Heart left ventricle (tissue), 16 donors: Measurements from ENCODE around the gene PTGES3L. TPM values are rescaled to one million over a fixed set of nuclear protein-coding genes. Genes with fewer than 3 reads are reported as not detected.

ENCODE experiments used
- ATAC-seq, 4 donors: fragments of 200-7000 bp; cut with Tn5 transposase; one replicate each; pipeline ENCODE4 v1.9.1; 2020 to 2022; ENCODE audit warnings: moderate library complexity in 4 of 4, mild to moderate bottlenecking in 3 of 4, moderate number of reproducible peaks in 1 of 4
- DNase-seq, 5 donors: peaks; one replicate each; pipeline ENCODE4 v3.0.0-alpha.2; 2020
- H3K27ac ChIP-seq, 12 donors: fragments of 200-600 bp; sonication (generic) in 4 of 12; one replicate each; pipeline versions ENCODE4 v1.5.0 to v1.8.0; 2016 to 2022; ENCODE audit warnings: mild to moderate bottlenecking in 2 of 12
- H3K27me3 ChIP-seq, 9 donors: fragments of 200-600 bp; sonication (generic) in 2 of 9; one replicate each; pipeline versions ENCODE4 v1.5.1 to v1.8.0; 2016 to 2022; ENCODE audit warnings: mild to moderate bottlenecking in 3 of 9
- H3K36me3 ChIP-seq, 9 donors: fragments of 200-600 bp; sonication (generic) in 2 of 9; one replicate each; pipeline versions ENCODE4 v1.5.0 to v1.8.0; 2018 to 2022; ENCODE audit warnings: mild to moderate bottlenecking in 2 of 9
- H3K4me1 ChIP-seq, 12 donors: fragments of 200-600 bp; sonication (generic) in 4 of 12; one replicate each; pipeline versions ENCODE4 v1.5.0 to v1.8.0; 2016 to 2022; ENCODE audit warnings: mild to moderate bottlenecking in 3 of 12
- H3K4me3 ChIP-seq, 12 donors: fragments of 200-600 bp; sonication (generic) in 4 of 12; one replicate each; pipeline versions ENCODE4 v1.5.0 to v1.8.0; 2017 to 2022; ENCODE audit warnings: mild to moderate bottlenecking in 9 of 12, moderate library complexity in 4 of 12
- H3K9me3 ChIP-seq, 12 donors: fragments of 200-600 bp; sonication (generic) in 4 of 12; one replicate each; pipeline versions ENCODE4 v1.5.0 to v1.8.0; 2016 to 2022; ENCODE audit warnings: mild to moderate bottlenecking in 1 of 12
- POLR2A ChIP-seq, 2 donors: fragments of 450-650 bp; IDR thresholded peaks; one replicate each; pipeline ENCODE4 v1.6.1; 2017; ENCODE audit warnings: antibody characterized with exemption in 2 of 2, mild to moderate bottlenecking in 2 of 2, moderate library complexity in 2 of 2
- WGBS, 4 donors: extraction: QIAGEN DNeasy Blood & Tissue Kit in 2 of 4; methylation state at CpG; one replicate each; pipeline versions ENCODE4 v1.1.5 to v1.1.7; 2013 to 2018; 5-methylcytosine and 5-hydroxymethylcytosine counted together
- intact Hi-C, 10 donors: fragments of 100-400 bp; cut with DNase I; formaldehyde crosslinking; loops; one replicate each; pipeline versions ENCODE4 v1.11.1 to v1.14.2; 2022
- polyA plus RNA-seq, 2 donors: library from polyadenylated mRNA; stranded (reverse); fragments of 200-250 nt; gene quantifications; one replicate each; pipeline ENCODE4 v1.2.3, GENCODE V29; 2013
- total RNA-seq, 9 donors: library from RNA; depleted of rRNA in 2 of 9; stranded (reverse); fragments of >200 nt in 2 of 9; fragmentation: NEBNext Ultra II Directional in 3 of 9; extraction: Animal tissue kit (Norgen Biotek cat#: 25700) in 3 of 9; gene quantifications; one replicate each; pipeline versions ENCODE4 v1.1.0 to v1.2.4, GENCODE V29; 2016 to 2023
- TF ChIP-seq, protein P1 (sequence below), 12 donors: fragments of 200-600 bp; sonication (generic) in 4 of 12; IDR thresholded peaks; one replicate each; pipeline versions ENCODE4 v1.5.0 to v1.8.0; 2018 to 2022; ENCODE audit warnings: antibody characterized with exemption in 12 of 12, mild to moderate bottlenecking in 5 of 12
- donor health status: ischemic (EF 13 %, LVEDD 7.1; RV severe dilation, severe dysfunction).
- donor health status: healthy with polysubstance abuse.
- donor health status: DM: no; HTN: yes; CAD: no.
- donor health status: DM: no; HTN: no; CAD: no.
- donor health status: ischemic (EF 25% LVEDD 6.9; RV normal size, moderate dysfunction).
- donor health status: ischemic (EF 25% LVEDD 5.7; RV mildly dilated, moderate dysfunction).
- donor health status: healthy.
- donor health status: DM: yes; HTN: yes; CAD: no.
- donor health status: ischemic (EF 35%, LVEDD 5.7; RV mildly dilated, moderate dysfunction).
- donor health status: nonischemic (EF 11% LVEDD 7.7; RV severe dilation, severe dysfunction).
- donor health status: DM: yes; HTN: yes; CAD: no.
- donor health status: PGD.
- donor health status: ischemic (EF 29% LVEDD 5.4; RV normal size, mild dysfunction).
- donor health status: nonischemic (EF 23%, LVEDD 6.1; RV moderate dilation, normal function).

Gene PTGES3L
- total and polyA plus RNA-seq, 11 donors, result 24.6 to 58.0 (median 41.5) TPM

DNA sequence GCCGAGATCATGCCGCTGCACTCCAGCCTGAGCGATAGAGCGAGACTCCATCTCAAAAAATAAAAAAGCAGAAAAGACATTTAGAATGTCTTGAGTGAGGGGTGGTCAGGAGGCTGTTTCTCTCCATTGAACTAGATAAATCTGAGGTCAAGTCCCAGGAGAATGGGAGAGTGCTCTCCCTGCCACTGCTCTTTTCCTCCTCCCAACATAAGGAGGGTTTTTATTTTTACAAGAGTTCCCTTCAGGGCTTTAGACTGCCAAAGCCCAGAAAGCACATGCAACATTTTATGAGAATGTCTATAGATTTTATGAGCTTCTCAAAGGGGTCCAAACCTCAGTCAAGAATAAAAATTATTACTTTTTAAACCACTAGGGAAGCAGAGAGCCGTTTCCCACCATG lies 46.7 kb upstream of the PTGES3L start:
- Histone ChIP-seq H3K27me3 (no peaks in the 10 kb centered on the region), H3K4me3 (no peak overlapping the region), H3K9me3 (no peaks in the 10 kb centered on the region), H3K27ac (no peak overlapping the region), H3K36me3 (no peaks in the 10 kb centered on the region), H3K4me1 (peaks cover 0 to 24% (median 9%) of the 10 kb centered on the region in 12 donors)
- DNase-seq, result no peak
- 79 to 87% (median 81%) methylated on average over 5 of the region's 5 CpGs for WGBS, 4 donors
- intact Hi-C loops, result loop anchor here in 7 of 10 donors (5.0 to 10.0 kb wide), 9 partner anchors 51 to 311 kb away; partner anchors contain the start of genes BRCA1 (in 2 of the 7), TMEM106A (in 2 of the 7) and NBR1 (in 1 of the 7)
- TF ChIP-seq POLR2A (IDR thresholded peaks at IDR 0.05), result no peak
- TF ChIP-seq, protein P1, sequence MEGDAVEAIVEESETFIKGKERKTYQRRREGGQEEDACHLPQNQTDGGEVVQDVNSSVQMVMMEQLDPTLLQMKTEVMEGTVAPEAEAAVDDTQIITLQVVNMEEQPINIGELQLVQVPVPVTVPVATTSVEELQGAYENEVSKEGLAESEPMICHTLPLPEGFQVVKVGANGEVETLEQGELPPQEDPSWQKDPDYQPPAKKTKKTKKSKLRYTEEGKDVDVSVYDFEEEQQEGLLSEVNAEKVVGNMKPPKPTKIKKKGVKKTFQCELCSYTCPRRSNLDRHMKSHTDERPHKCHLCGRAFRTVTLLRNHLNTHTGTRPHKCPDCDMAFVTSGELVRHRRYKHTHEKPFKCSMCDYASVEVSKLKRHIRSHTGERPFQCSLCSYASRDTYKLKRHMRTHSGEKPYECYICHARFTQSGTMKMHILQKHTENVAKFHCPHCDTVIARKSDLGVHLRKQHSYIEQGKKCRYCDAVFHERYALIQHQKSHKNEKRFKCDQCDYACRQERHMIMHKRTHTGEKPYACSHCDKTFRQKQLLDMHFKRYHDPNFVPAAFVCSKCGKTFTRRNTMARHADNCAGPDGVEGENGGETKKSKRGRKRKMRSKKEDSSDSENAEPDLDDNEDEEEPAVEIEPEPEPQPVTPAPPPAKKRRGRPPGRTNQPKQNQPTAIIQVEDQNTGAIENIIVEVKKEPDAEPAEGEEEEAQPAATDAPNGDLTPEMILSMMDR (IDR thresholded peaks at IDR 0.05), result no peak
- ATAC-seq, result no peak

DNA sequence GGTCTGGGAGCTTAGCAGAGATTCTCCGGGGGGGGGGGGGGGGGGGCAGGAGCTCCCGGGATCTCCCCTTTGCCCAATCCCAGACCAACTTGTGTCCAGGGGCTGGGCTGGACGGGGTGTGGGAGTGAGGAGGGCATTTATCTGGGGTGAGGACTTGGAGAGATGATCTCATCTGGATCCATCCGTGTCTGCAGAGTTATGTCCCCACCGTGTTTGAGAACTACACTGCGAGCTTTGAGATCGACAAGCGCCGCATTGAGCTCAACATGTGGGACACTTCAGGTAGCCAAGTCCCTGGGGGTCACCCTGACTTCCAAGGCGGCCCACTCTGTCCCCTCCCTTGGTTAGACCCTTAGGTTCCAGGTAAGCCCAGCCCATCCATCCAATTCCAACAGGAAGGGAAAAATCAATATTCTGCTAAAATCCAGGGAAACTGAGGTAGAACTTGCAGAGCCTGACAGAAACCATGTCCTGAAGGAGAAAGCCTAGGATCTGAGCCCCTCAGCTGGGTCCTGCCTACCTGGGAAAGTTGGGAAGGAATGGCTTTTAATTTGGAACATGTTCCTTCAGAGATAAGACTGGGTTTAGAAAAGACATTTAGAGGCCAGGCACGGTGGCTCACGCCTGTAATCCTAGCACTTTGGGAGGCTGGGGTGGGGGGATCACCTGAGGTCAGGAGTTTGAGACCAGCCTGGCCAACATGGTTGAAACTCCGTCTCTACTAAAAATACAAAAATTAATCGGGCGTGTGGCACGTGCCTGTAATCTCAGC lies 46.1 kb upstream of the PTGES3L start:
- Histone ChIP-seq H3K36me3 (no peaks in the 10 kb centered on the region), H3K27me3 (no peaks in the 10 kb centered on the region), H3K4me1 (peaks cover 0 to 24% (median 10%) of the 10 kb centered on the region in 12 donors), H3K9me3 (no peaks in the 10 kb centered on the region), H3K4me3 (no peak overlapping the region), H3K27ac (peak overlapping the region in 1 of 12 donors; percentile 83)
- TF ChIP-seq POLR2A (IDR thresholded peaks at IDR 0.05), result no peak
- DNase-seq (no peak), ATAC-seq (no peak)
- 66 to 68% (median 67%) methylated on average over 16 of the region's 16 CpGs for WGBS, 4 donors
- intact Hi-C loops, result loop anchor here in 9 of 10 donors (2.0 to 10.0 kb wide), 10 partner anchors 51 to 311 kb away; partner anchors contain the start of genes NBR1 (in 4 of the 9), BRCA1 (in 2 of the 9) and TMEM106A (in 2 of the 9)

DNA sequence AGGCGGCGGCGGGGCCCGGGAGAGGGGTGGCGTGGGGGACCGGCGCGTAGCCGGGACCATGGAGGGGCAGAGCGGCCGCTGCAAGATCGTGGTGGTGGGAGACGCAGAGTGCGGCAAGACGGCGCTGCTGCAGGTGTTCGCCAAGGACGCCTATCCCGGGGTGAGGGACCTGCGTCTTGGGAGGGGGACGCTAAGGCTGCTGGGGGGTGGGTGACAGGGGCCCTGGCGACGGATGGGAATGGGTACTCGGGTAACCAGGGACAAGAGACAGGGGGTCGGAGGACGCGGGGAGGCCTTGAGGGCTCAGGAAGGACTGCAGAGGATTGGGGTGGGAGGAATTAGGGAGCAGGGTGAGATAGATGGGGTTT lies 45.4 kb upstream of the PTGES3L start:
- Histone ChIP-seq H3K9me3 (no peaks in the 10 kb centered on the region), H3K27ac (peak overlapping the region in 2 of 12 donors; percentile 28 to 83), H3K4me1 (peaks cover 0 to 30% (median 16%) of the 10 kb centered on the region in 12 donors), H3K4me3 (peak overlapping the region in 11 of 12 donors; percentile 36 to 80 (median 62)), H3K27me3 (no peaks in the 10 kb centered on the region), H3K36me3 (no peaks in the 10 kb centered on the region)
- 7 to 17% (median 13%) methylated on average over 13 to 27 of the region's 27 CpGs for whole genome bisulfite sequencing, 4 donors
- intact Hi-C loops, result loop anchor here in 9 of 10 donors (2.0 to 10.0 kb wide), 10 partner anchors 52 to 312 kb away; partner anchors contain the start of genes NBR1 (in 4 of the 9), BRCA1 (in 2 of the 9) and TMEM106A (in 2 of the 9)
- peak in 1 of 5 donors; percentile 29 for DNase-seq
- TF ChIP-seq, protein P1 (IDR thresholded peaks at IDR 0.05), result no peak
- no peak for TF ChIP-seq POLR2A (IDR thresholded peaks at IDR 0.05)
- ATAC-seq, result no peak

DNA sequence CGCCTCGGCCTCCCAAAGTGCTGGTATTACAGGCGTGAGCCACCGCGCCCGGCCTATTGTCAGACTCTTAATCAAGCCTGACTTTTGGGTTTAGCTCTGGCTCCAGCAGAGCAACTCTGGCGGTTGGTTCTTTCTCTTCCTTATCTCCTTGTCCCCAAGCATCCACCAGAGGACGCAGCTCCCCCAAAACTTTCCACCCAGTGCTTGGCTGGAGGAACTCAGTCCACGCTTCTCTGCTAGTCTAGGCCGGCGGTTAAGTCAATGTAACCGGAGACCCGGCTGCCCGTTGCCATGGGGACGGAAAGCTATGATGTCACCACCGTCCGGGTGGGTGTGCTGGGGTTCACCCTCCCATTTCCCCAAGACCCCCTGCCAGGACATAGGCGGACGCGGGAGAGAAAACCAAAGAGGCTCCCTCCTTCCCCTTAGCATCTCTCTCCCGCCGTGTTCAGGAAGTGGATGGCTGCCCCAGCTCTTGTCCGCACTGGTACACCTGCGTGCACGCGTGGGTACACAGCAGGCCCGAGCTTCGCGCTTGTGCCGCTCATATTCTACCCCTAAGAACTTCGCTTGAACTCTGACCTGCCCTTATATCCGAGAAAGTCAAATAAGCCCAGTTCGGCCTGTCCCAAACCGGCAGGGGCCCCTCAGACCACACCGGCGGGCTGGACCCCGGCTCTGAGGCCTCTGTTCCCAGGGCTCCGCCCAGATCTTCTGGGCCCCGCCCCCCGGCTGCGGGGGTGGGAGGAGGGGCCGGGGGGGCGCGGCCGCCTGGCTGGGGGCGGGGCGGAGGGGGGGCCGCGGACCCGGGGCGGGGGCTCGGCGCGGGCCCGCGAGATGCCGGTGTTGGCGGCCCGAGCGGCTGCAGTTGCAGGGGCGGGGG lies 44.8 kb upstream of the PTGES3L start, which contains the start of gene RND2:
Gene RND2 (plus strand): TSS at position 825 of the 883 bp plus-strand sequence. CDS start 117 bp downstream, outside the sequence.
- WGBS, 4 donors, result 1% methylated on average over 29 to 61 of the region's 61 CpGs
- intact Hi-C loops, result loop anchor here in 9 of 10 donors (2.0 to 10.0 kb wide), 13 partner anchors 53 to 313 kb away; partner anchors contain the start of genes BRCA1 (in 5 of the 9), NBR1 (in 5 of the 9) and TMEM106A (in 2 of the 9)
- peak within 1 kb of the TSS in 10 of 12 donors; percentile 13 to 83 (median 60) for H3K27ac ChIP-seq
- no peaks in the 10 kb centered on the region for H3K9me3 ChIP-seq
- TF ChIP-seq POLR2A (IDR thresholded peaks at IDR 0.05), result peak in 1 of 2 donors; percentile 36
- TF ChIP-seq, protein P1 (IDR thresholded peaks at IDR 0.05), result peak; percentile 44 to 85 (median 70)
- no peaks in the 10 kb centered on the region for H3K36me3 ChIP-seq
- H3K4me1 ChIP-seq, result peaks cover 0 to 36% (median 22%) of the 10 kb centered on the region in 12 donors
- peak within 1 kb of the TSS in 11 of 12 donors; percentile 36 to 80 (median 62) for H3K4me3 ChIP-seq
- peak; percentile 86 to 90 (median 88) for DNase-seq
- ATAC-seq, result peak; percentile 63 to 79 (median 72)
- H3K27me3 ChIP-seq, result no peaks in the 10 kb centered on the region
